Endothelial cell of umbilical vein (primary cell): Measurements from ENCODE around the gene SLC25A15. TPM values are rescaled to one million over a fixed set of nuclear protein-coding genes. Genes with fewer than 3 reads are reported as not detected.

Experiments
- BruUV-seq: library from RNA; stranded (reverse); fragments of 400-500 nt; replicated peaks from 2 replicates; lab custom pipeline; 2021; lab: Mats Ljungman, UMichigan
- CTCF ChIA-PET: fragments of 300-600, 350-600 bp; sonication (Branson Sonifier 250); formaldehyde crosslinking; loops from one replicate; lab custom pipeline; 2021; ENCODE audit warnings: antibody characterized with exemption, inconsistent platforms; lab: Charles Lee
- POLR2A ChIA-PET: fragments of 300-600, 350-600 bp; sonication (Branson Sonifier 250); formaldehyde crosslinking; loops from one replicate; lab custom pipeline; 2021; ENCODE audit warnings: antibody characterized with exemption, inconsistent platforms; lab: Charles Lee
- DNase-seq: peaks from one replicate; pipeline ENCODE4 v3.0.0-alpha.2; 2011; ENCODE audit warnings: low read depth, low spot score
- FAIRE-seq: peaks from 2 replicates; lab custom pipeline; 2011; peaks lifted over from hg19 to GRCh38; lab: Jason Lieb, UNC
- H2AFZ ChIP-seq: 2 replicates; pipeline ENCODE4 v1.6.0; 2012; ENCODE audit warnings: low read depth, low read length, control low read depth, inconsistent platforms
- H3K27ac ChIP-seq: 2 replicates; pipeline ENCODE4 v1.5.1; 2011; ENCODE audit warnings: low read depth, mild to moderate bottlenecking, control low read depth, low read length, moderate library complexity; ENCODE audit not compliant: insufficient read depth
- H3K27me3 ChIP-seq, 2 experiments: 2 replicates each; pipeline versions ENCODE4 v1.6.0 to v1.6.1; 2011; ENCODE audit warnings: low read length in 2 of 2, mixed read lengths in 1 of 2; ENCODE audit not compliant: control insufficient read depth in 2 of 2, insufficient read depth in 2 of 2
- H3K36me3 ChIP-seq, 2 experiments: 2 replicates in 1 of 2; 3 replicates in 1 of 2; pipeline ENCODE4 v1.5.1; 2011; ENCODE audit warnings: low read length in 2 of 2, mild to moderate bottlenecking in 1 of 2, moderate library complexity in 1 of 2; ENCODE audit not compliant: control insufficient read depth in 2 of 2, insufficient read depth in 2 of 2; ENCODE audit errors: extremely low read depth in 1 of 2
- H3K4me1 ChIP-seq: 3 replicates; pipeline ENCODE4 v1.5.1; 2011; ENCODE audit warnings: mild to moderate bottlenecking, low read length; ENCODE audit not compliant: control insufficient read depth, insufficient read depth; ENCODE audit errors: extremely low read depth
- H3K4me2 ChIP-seq: 2 replicates; pipeline ENCODE4 v1.6.1; 2011; ENCODE audit warnings: low read length, control low read depth, mixed read lengths; ENCODE audit not compliant: insufficient read depth
- H3K4me3 ChIP-seq, 3 experiments: fragments of 200-600 bp in 1 of 3; sonication (generic), shearing (Covaris generic) in 1 of 3; replicated peaks in 1 of 3; 2 replicates each; pipeline ENCODE4 v1.5.1; 2011 to 2016; ENCODE audit warnings: control low read depth in 3 of 3, low read length in 3 of 3, mild to moderate bottlenecking in 2 of 3, inconsistent platforms in 1 of 3, low read depth in 1 of 3, moderate library complexity in 1 of 3; ENCODE audit not compliant: insufficient read depth in 1 of 3
- H3K79me2 ChIP-seq: 2 replicates; pipeline ENCODE4 v1.6.0; 2012; ENCODE audit warnings: low read length, inconsistent platforms; ENCODE audit not compliant: control insufficient read depth, insufficient read depth
- H3K9ac ChIP-seq: replicated peaks from 2 replicates; pipeline ENCODE3; 2011; ENCODE audit warnings: low read length, control low read depth; ENCODE audit not compliant: insufficient read depth; ENCODE audit errors: extremely low read depth
- H3K9me1 ChIP-seq: replicated peaks from 3 replicates; pipeline ENCODE4 v1.6.0; 2011; ENCODE audit warnings: mild to moderate bottlenecking, low read length; ENCODE audit not compliant: control insufficient read depth, insufficient read depth; ENCODE audit errors: extremely low read depth
- H3K9me3 ChIP-seq: replicated peaks from 2 replicates; pipeline ENCODE4 v1.5.1; 2012; ENCODE audit warnings: low read length, inconsistent platforms; ENCODE audit not compliant: control insufficient read depth, insufficient read depth
- H4K20me1 ChIP-seq: replicated peaks from 2 replicates; pipeline ENCODE3; 2011; ENCODE audit warnings: mild to moderate bottlenecking, low read length; ENCODE audit not compliant: control insufficient read depth, insufficient read depth; ENCODE audit errors: extremely low read depth
- EZH2 ChIP-seq: IDR thresholded peaks from 2 replicates; pipeline ENCODE4 v1.6.1; 2012; ENCODE audit warnings: borderline replicate concordance, low read depth, mild to moderate bottlenecking, moderate library complexity, low read length, inconsistent platforms; ENCODE audit not compliant: severe bottlenecking
- FOS ChIP-seq: IDR thresholded peaks from 2 replicates; pipeline ENCODE4 v1.6.1; 2011; ENCODE audit warnings: mild to moderate bottlenecking, low read length, moderate library complexity, borderline replicate concordance; ENCODE audit not compliant: insufficient read depth
- GATA2 ChIP-seq: IDR thresholded peaks from 2 replicates; pipeline ENCODE4 v1.7.0; 2011; ENCODE audit warnings: low read depth, mild to moderate bottlenecking, moderate library complexity, mixed read lengths, low read length; ENCODE audit not compliant: insufficient read length, insufficient read depth
- JUN ChIP-seq: IDR thresholded peaks from 2 replicates; pipeline ENCODE4 v1.6.1; 2011; ENCODE audit warnings: borderline replicate concordance, low read depth; ENCODE audit not compliant: insufficient read length, insufficient read depth
- MAX ChIP-seq: IDR thresholded peaks from 2 replicates; pipeline ENCODE4 v1.6.1; 2011; ENCODE audit not compliant: insufficient read depth, insufficient read length
- MYC ChIP-seq: IDR thresholded peaks from one replicate; pipeline ENCODE4 v1.6.1; 2011; ENCODE audit warnings: mild to moderate bottlenecking, low read depth, low read length
- POLR2A ChIP-seq: IDR thresholded peaks from 2 replicates; pipeline ENCODE4 v1.6.1; 2012; ENCODE audit warnings: low read depth, mild to moderate bottlenecking, control low read depth, low read length
- POLR2AphosphoS5 ChIP-seq: IDR thresholded peaks from 2 replicates; pipeline ENCODE4 v1.6.1; 2012; ENCODE audit warnings: low read depth, mild to moderate bottlenecking, control low read depth, low read length, moderate library complexity; ENCODE audit not compliant: insufficient read depth
- dilution Hi-C: fragments of 300-500 bp; cut with MboI; formaldehyde crosslinking; loops from one replicate; pipeline ENCODE4 v1.15.0; 2019; ENCODE audit warnings: low sequenced_read_pairs; ENCODE audit not compliant: extremely low pct_ligation_motif_present
- intact Hi-C: fragments of 100-400 bp; cut with micrococcal nuclease; formaldehyde crosslinking; loops from one replicate; pipeline ENCODE4 v1.10.0; 2022
- polyA plus RNA-seq, 4 experiments: library from polyadenylated mRNA; depleted of rRNA in 3 of 4; stranded (reverse) in 3 of 4; unstranded in 1 of 4; fragments of >200 nt; gene quantifications; 2 replicates each; pipeline versions ENCODE4 v1.2.1 to v1.2.3, GENCODE V29; 2011 to 2012; ENCODE audit warnings: missing spikeins in 1 of 4
- total RNA-seq: library from RNA; stranded (reverse); gene quantifications from 2 replicates; pipeline ENCODE4 v1.2.3, GENCODE V29; 2021
- TF ChIP-seq, protein P1 (sequence below), 2 donors: IDR thresholded peaks; 1 replicate in 1 of 2; 2 replicates in 1 of 2; pipeline ENCODE4 v1.5.1; 2011; ENCODE audit warnings: low read length in 2 of 2, mild to moderate bottlenecking in 2 of 2, moderate library complexity in 2 of 2, control low read depth in 1 of 2, inconsistent platforms in 1 of 2, low read depth in 1 of 2; ENCODE audit not compliant: insufficient read depth in 1 of 2; ENCODE audit errors: extremely low read depth in 1 of 2

The SLC25A15 gene
- total and polyA plus RNA-seq, 2 donors (not counting 3 experiments of a cell fraction or from before 2014, with no cell fraction given), result 6.8 to 11.5 TPM

DNA sequence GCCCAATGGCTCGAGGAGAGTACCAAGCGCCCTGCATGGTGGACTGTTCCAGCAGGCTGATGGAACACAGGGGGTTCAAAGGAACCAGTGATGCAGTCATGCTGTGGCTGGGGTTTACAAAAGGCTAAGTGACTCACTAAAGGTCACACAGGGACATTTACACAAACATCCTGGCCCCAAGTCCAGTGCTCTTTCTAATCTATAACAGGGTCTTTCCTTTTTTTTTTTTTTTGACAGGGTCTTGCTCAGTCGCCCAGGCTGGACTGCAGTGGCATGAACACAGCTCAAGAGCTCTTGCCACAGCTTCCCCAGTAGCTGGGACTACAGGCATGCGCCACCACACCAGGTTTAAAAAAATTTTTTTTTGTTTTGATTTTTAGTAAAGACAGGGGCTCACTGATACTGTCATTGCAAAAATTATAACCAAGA is 2.8 kb upstream of the SLC25A15 start:
- TF ChIP-seq FOS (peak; percentile 36), JUN (peak; percentile 4), MAX (no peak)
- FAIRE-seq, result no peak

GRCh38 chr13:40787062-40787461 is 2.3 kb upstream of the SLC25A15 start:
- H3K4me1 ChIP-seq, result peaks cover 11% of the 10 kb centered on the region
- dilution Hi-C loops (no loop called here), intact Hi-C loops (no loop called here)
- H3K79me2 ChIP-seq, result peaks cover 3% of the 10 kb centered on the region
- POLR2A ChIA-PET, result interaction anchor here (0.6 kb wide), 1 partner anchor 15 kb away, joined by 3 read pairs; no protein-coding TSS in a partner anchor
- no peaks in the 10 kb centered on the region for H3K9me1 ChIP-seq
- no peak overlapping the region for H3K4me2 ChIP-seq
- BruUV-seq, result no TSS peak
- H3K4me3 ChIP-seq, result no peak overlapping the region
- no peak overlapping the region for H3K9ac ChIP-seq
- CTCF ChIA-PET, result interaction anchor here (2.4 to 3.8 kb wide), 2 partner anchors 10 to 27 kb away, joined by 8 to 15 read pairs; no protein-coding TSS in a partner anchor
- no peaks in the 10 kb centered on the region for H3K9me3 ChIP-seq
- DNase-seq (no peak), FAIRE-seq (no peak)
- H3K36me3 ChIP-seq, result no peaks in the 10 kb centered on the region
- no peaks in the 10 kb centered on the region for H3K27me3 ChIP-seq
- no peak overlapping the region for H3K27ac ChIP-seq
- TF ChIP-seq FOS (no peak), JUN (peak; percentile 8), MAX (no peak), MYC (no peak), GATA2 (peak; percentile 15), EZH2 (no peak), POLR2A (no peak), POLR2AphosphoS5 (no peak)
- TF ChIP-seq, protein P1, sequence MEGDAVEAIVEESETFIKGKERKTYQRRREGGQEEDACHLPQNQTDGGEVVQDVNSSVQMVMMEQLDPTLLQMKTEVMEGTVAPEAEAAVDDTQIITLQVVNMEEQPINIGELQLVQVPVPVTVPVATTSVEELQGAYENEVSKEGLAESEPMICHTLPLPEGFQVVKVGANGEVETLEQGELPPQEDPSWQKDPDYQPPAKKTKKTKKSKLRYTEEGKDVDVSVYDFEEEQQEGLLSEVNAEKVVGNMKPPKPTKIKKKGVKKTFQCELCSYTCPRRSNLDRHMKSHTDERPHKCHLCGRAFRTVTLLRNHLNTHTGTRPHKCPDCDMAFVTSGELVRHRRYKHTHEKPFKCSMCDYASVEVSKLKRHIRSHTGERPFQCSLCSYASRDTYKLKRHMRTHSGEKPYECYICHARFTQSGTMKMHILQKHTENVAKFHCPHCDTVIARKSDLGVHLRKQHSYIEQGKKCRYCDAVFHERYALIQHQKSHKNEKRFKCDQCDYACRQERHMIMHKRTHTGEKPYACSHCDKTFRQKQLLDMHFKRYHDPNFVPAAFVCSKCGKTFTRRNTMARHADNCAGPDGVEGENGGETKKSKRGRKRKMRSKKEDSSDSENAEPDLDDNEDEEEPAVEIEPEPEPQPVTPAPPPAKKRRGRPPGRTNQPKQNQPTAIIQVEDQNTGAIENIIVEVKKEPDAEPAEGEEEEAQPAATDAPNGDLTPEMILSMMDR (IDR thresholded peaks at IDR 0.05; ENCODE audit: extremely low read depth in 1 of 2, insufficient read depth in 1 of 2, low read depth in 1 of 2, low read length in 2 of 2), result no peak
- H2AFZ ChIP-seq, result no peak overlapping the region
- no peaks in the 10 kb centered on the region for H4K20me1 ChIP-seq

More for the DNA sequence above, 2.8 kb upstream of the SLC25A15 start:
- Histone ChIP-seq H3K27me3 (no peaks in the 10 kb centered on the region), H3K36me3 (no peaks in the 10 kb centered on the region), H3K4me2 (no peak overlapping the region), H3K9ac (no peak overlapping the region), H3K4me3 (no peak overlapping the region), H3K9me3 (no peaks in the 10 kb centered on the region), H4K20me1 (no peaks in the 10 kb centered on the region), H3K9me1 (no peaks in the 10 kb centered on the region), H3K79me2 (peaks cover 3% of the 10 kb centered on the region), H2AFZ (no peak overlapping the region), H3K4me1 (peaks cover 11% of the 10 kb centered on the region), H3K27ac (no peak overlapping the region)
- dilution Hi-C loops, result no loop called here
- DNase-seq, result peak; percentile 9
- intact Hi-C loops, result no loop called here
- ChIA-PET POLR2A (interaction anchor here (0.6 kb wide), 1 partner anchor 15 kb away, joined by 3 read pairs; no protein-coding TSS in a partner anchor), CTCF (interaction anchor here (2.4 to 3.8 kb wide), 2 partner anchors 9 to 27 kb away, joined by 8 to 15 read pairs; no protein-coding TSS in a partner anchor)
- no TSS peak for BruUV-seq
